Tibial artery (tissue), 4 donors: ENCODE data around the gene PHC3.
"Not testable (repeated sequence)": the region's sequence is repeated elsewhere in the genome, so short reads cannot be mapped to it uniquely, and the experiment has no call there.

ENCODE experiments used
- DNase-seq, 2 donors: peaks; one replicate each; pipeline ENCODE4 v3.0.0-alpha.2; 2019
- H3K27ac ChIP-seq, 2 donors: fragments of 200-600 bp; sonication (generic) in 1 of 2; 1 replicate in 1 of 2; 2 replicates in 1 of 2; pipeline ENCODE4 v1.5.1; 2018 to 2019; ENCODE audit warnings: mild to moderate bottlenecking in 1 of 2
- H3K27me3 ChIP-seq, 2 donors: fragments of 200-600 bp; sonication (generic) in 1 of 2; one replicate each; pipeline versions ENCODE4 v1.5.1 to v1.6.0; 2016 to 2019
- H3K36me3 ChIP-seq, 3 donors: fragments of 200-600 bp; sonication (generic) in 2 of 3; one replicate each; pipeline ENCODE4 v1.5.1; 2016 to 2019; ENCODE audit warnings: mild to moderate bottlenecking in 2 of 3
- H3K4me1 ChIP-seq, 4 donors: fragments of 200-600 bp; sonication (generic) in 2 of 4; 1 replicate in 3 of 4; 2 replicates in 1 of 4; pipeline ENCODE4 v1.5.1; 2016 to 2019
- H3K4me3 ChIP-seq, 2 donors: fragments of 200-600 bp; sonication (generic) in 1 of 2; 1 replicate in 1 of 2; 2 replicates in 1 of 2; pipeline ENCODE4 v1.5.1; 2018 to 2019; ENCODE audit warnings: mild to moderate bottlenecking in 2 of 2
- H3K9me3 ChIP-seq, 3 donors: fragments of 200-600 bp; sonication (generic) in 1 of 3; one replicate each; pipeline ENCODE4 v1.5.1; 2016 to 2019
- intact Hi-C: fragments of 100-400 bp; cut with DNase I; formaldehyde crosslinking; loops from one replicate; pipeline ENCODE4 v1.15.0; 2023; ENCODE audit warnings: low total_unique reads
- TF ChIP-seq, protein P1 (sequence below), 2 experiments: fragments of 200-600 bp in 1 of 2; fragments of 450-650 bp in 1 of 2; IDR thresholded peaks; one replicate each; pipeline ENCODE4 v1.5.1; 2017 to 2019; ENCODE audit warnings: antibody characterized with exemption in 2 of 2, mild to moderate bottlenecking in 1 of 2, moderate library complexity in 1 of 2

PHC3 gene

DNA sequence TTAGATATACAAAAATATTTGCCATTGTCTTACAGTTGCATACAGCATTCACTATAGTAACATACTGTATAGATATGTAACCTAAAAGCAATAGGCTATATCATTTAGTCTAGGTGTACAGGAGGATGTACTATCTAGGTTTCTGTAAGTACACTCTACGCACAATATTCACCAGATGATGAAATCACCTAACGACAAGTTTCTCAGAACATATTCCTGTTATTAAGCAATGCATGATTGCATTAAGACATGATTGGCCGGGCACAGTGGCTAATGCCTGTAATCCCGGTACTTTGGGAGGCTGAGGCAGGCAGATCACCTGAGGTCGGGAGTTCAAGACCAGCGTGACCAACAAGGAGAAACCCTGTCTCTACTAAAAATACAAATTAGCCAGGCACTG, 26.2 kb upstream of the PHC3 start:
- Histone ChIP-seq H3K4me1 (no peaks in the 10 kb centered on the region), H3K36me3 (no peaks in the 10 kb centered on the region), H3K4me3 (no peak overlapping the region), H3K9me3 (peaks cover 0 to 6% (median 0%) of the 10 kb centered on the region in 3 donors), H3K27me3 (peaks cover 0 to 10% of the 10 kb centered on the region in 2 donors), H3K27ac (no peak overlapping the region)
- TF ChIP-seq, protein P1, sequence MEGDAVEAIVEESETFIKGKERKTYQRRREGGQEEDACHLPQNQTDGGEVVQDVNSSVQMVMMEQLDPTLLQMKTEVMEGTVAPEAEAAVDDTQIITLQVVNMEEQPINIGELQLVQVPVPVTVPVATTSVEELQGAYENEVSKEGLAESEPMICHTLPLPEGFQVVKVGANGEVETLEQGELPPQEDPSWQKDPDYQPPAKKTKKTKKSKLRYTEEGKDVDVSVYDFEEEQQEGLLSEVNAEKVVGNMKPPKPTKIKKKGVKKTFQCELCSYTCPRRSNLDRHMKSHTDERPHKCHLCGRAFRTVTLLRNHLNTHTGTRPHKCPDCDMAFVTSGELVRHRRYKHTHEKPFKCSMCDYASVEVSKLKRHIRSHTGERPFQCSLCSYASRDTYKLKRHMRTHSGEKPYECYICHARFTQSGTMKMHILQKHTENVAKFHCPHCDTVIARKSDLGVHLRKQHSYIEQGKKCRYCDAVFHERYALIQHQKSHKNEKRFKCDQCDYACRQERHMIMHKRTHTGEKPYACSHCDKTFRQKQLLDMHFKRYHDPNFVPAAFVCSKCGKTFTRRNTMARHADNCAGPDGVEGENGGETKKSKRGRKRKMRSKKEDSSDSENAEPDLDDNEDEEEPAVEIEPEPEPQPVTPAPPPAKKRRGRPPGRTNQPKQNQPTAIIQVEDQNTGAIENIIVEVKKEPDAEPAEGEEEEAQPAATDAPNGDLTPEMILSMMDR (IDR thresholded peaks at IDR 0.05), result no peak
- no peak for DNase-seq
- intact Hi-C loops, result no loop called here

DNA sequence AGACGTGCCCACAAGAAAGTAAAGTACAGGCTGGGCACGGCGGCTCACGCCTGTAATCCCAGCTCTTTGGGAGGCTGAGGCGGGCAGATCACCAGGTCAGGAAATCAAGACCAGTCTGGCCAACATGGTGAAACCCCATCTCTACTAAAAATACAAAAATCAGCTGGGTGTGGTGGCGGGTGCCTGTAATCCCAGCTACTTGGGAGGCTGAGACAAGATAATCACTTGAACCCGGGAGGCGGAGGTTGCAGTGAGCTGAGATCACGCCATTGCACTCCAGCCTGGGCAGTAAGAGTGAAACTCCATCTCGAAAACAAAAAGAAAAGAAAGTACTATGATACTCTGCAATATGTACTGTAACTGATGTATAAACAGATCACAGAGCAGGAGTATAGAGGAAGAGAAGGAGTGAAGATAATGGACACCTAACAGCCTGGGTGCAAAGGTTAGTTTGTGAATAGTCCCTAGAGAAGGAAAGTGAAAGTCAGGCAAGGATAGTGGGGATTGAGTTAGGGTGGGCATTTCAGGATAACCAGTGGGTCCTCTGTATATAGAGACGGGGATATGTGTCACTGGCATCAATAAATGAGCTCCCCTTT, 24.7 kb upstream of the PHC3 start:
- H3K4me3 ChIP-seq, H3K27ac ChIP-seq, H3K4me1 ChIP-seq, H3K36me3 ChIP-seq, intact Hi-C loops, H3K9me3 ChIP-seq, DNase-seq: not testable (repeated sequence)
- peaks cover 0 to 10% of the 10 kb centered on the region in 2 donors for H3K27me3 ChIP-seq

DNA sequence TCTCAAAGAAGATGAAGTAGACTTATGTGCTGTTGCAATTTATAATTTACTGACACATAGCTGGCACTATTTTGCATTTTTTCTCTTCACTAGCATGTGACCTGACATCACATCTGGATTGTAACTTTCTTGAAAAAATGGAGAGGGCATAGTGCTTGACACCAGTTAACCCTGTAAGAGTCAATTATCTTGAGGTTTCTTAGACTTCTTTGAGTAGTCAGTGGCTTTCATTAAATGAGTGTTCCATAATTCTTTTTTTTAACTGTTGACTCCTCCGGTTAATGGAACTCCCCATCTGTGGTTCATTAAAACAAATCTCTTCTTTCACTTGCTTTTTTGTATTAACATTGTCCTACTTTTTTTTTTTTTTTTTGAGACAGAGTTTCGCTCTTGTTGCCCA, 23.8 kb upstream of the PHC3 start:
- H3K27ac ChIP-seq, result no peak overlapping the region
- TF ChIP-seq, protein P1 (IDR thresholded peaks at IDR 0.05), result no peak
- no peaks in the 10 kb centered on the region for H3K36me3 ChIP-seq
- intact Hi-C loops, result no loop called here
- no peaks in the 10 kb centered on the region for H3K4me1 ChIP-seq
- peaks cover 0 to 10% of the 10 kb centered on the region in 2 donors for H3K27me3 ChIP-seq
- H3K4me3 ChIP-seq, result no peak overlapping the region
- no peak for DNase-seq
- H3K9me3 ChIP-seq, result no peaks in the 10 kb centered on the region

DNA sequence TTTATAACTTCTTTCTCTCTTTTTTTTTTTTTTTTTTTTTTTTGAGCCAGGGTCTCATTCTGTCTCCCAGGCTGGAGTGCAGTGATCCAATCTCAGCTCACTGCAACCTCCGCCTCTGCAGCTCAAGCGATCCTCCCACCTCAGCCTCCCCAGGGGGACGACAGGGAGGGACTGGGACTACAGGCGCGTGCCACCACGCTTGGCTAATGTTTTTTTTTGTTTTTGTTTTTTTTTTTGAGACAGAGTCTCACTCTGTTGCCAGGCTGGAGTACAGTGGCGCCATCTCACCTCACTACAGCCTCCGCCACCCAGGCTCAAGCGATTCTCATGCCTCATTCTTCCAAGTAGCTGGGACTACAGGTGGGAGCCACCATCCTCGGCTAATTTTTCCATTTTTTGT, 23.0 kb upstream of the PHC3 start:
- Histone ChIP-seq H3K9me3 (no peaks in the 10 kb centered on the region), H3K4me3 (no peak overlapping the region), H3K27me3 (peaks cover 0 to 10% of the 10 kb centered on the region in 2 donors), H3K36me3 (no peaks in the 10 kb centered on the region), H3K4me1 (no peaks in the 10 kb centered on the region), H3K27ac (no peak overlapping the region)
- no peak for DNase-seq
- TF ChIP-seq, protein P1 (IDR thresholded peaks at IDR 0.05), result no peak
- intact Hi-C loops, result no loop called here

DNA sequence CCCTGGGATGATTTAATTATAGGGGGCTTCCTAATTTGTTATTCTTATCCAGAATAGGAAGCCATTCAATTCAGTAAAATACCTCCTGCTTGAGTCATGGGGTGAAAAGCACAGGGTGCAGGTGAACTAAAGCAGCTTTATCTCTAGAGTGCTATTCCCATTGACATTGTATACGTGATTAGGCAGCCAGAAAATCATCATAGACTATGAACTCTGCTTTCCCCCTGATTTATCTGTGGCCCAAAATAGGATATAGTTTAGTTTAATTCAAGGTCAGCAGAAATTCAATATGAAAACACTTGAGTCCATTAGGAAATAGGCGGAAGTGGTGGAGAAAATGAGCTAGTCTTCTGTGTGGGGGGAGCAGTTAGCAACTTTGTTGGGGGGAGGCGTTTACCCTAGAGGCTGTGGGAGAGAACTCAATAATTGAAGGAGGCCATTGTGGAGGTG, 22.5 kb upstream of the PHC3 start:
- H3K27me3 ChIP-seq, result peaks cover 0 to 10% of the 10 kb centered on the region in 2 donors
- no peaks in the 10 kb centered on the region for H3K4me1 ChIP-seq
- intact Hi-C loops, result no loop called here
- H3K27ac ChIP-seq, result no peak overlapping the region
- H3K9me3 ChIP-seq, result no peaks in the 10 kb centered on the region
- no peaks in the 10 kb centered on the region for H3K36me3 ChIP-seq
- TF ChIP-seq, protein P1 (IDR thresholded peaks at IDR 0.05), result no peak
- DNase-seq, result no peak
- H3K4me3 ChIP-seq, result no peak overlapping the region

DNA sequence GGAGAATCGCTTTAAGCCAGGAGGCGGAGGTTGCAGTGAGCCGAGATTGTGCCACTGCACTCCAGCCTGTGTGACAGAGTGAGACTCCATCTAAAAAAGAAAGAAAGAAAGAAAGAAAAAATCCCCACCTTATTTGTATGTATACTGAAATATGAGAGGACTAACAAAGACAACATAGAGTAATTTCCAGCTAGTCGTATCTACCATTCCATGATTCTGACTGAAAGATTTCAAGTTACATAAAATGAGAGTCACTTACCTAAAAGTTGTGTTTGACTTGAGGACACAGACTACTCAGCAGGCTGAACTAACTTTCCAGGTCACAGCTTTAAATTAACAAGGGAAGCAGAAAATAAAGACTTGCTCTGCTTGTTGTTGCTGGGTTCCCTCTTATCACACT, 21.9 kb upstream of the PHC3 start:
- no peaks in the 10 kb centered on the region for H3K36me3 ChIP-seq
- H3K27ac ChIP-seq, result no peak overlapping the region
- no peak overlapping the region for H3K4me3 ChIP-seq
- no peaks in the 10 kb centered on the region for H3K4me1 ChIP-seq
- intact Hi-C loops, result no loop called here
- DNase-seq, result no peak
- TF ChIP-seq, protein P1 (IDR thresholded peaks at IDR 0.05), result no peak
- peaks cover 0 to 10% of the 10 kb centered on the region in 2 donors for H3K27me3 ChIP-seq
- no peaks in the 10 kb centered on the region for H3K9me3 ChIP-seq
